Fibroblast of lung (primary cell): ENCODE data around the gene KRTAP22-1. TPM values are rescaled to one million over a fixed set of nuclear protein-coding genes. Genes with fewer than 3 reads are reported as not detected.

Experiments used
- DNase-seq, 2 donors: peaks; one replicate each; pipeline versions ENCODE4 v3.0.0 to v3.0.0-alpha.2; 2010; ENCODE audit warnings: low read depth in 2 of 2
- H2AFZ ChIP-seq: 2 replicates; pipeline ENCODE4 v1.5.1; 2012; ENCODE audit warnings: low read length, control low read depth, inconsistent platforms
- H3K27ac ChIP-seq: 2 replicates; pipeline ENCODE4 v1.5.1; 2011; ENCODE audit warnings: low read length, control low read depth; ENCODE audit not compliant: insufficient read depth
- H3K27me3 ChIP-seq: 2 replicates; pipeline ENCODE4 v1.5.1; 2011; ENCODE audit warnings: mild to moderate bottlenecking, low read length; ENCODE audit not compliant: control insufficient read depth, insufficient read depth
- H3K36me3 ChIP-seq: 2 replicates; pipeline ENCODE4 v1.5.1; 2011; ENCODE audit warnings: low read length; ENCODE audit not compliant: control insufficient read depth, insufficient read depth
- H3K4me1 ChIP-seq: 2 replicates; pipeline ENCODE4 v1.5.1; 2011; ENCODE audit warnings: low read length; ENCODE audit not compliant: control insufficient read depth, insufficient read depth; ENCODE audit errors: extremely low read depth
- H3K4me2 ChIP-seq: 2 replicates; pipeline ENCODE4 v1.5.1; 2011; ENCODE audit warnings: low read length, control low read depth; ENCODE audit not compliant: insufficient read depth; ENCODE audit errors: extremely low read depth
- H3K4me3 ChIP-seq, 4 experiments: fragments of 200-600 bp in 1 of 4; sonication (generic) in 1 of 4; replicated peaks in 1 of 4; 2 replicates each; pipeline ENCODE4 v1.5.1; 2011 to 2016; ENCODE audit warnings: low read length in 4 of 4, low read depth in 3 of 4, mild to moderate bottlenecking in 3 of 4, control low read depth in 2 of 4, inconsistent platforms in 1 of 4, mixed read lengths in 1 of 4; ENCODE audit not compliant: insufficient read depth in 1 of 4; ENCODE audit errors: control extremely low read depth in 1 of 4
- H3K79me2 ChIP-seq: 2 replicates; pipeline ENCODE4 v1.5.1; 2012; ENCODE audit warnings: mild to moderate bottlenecking, low read length, inconsistent platforms; ENCODE audit not compliant: control insufficient read depth, insufficient read depth
- H3K9ac ChIP-seq: 2 replicates; pipeline ENCODE4 v1.5.1; 2011; ENCODE audit warnings: mild to moderate bottlenecking, low read length, control low read depth; ENCODE audit not compliant: insufficient read depth
- H3K9me3 ChIP-seq: 2 replicates; pipeline ENCODE4 v1.5.1; 2012; ENCODE audit warnings: low read depth, low read length; ENCODE audit not compliant: control insufficient read depth, insufficient read depth
- H4K20me1 ChIP-seq: 2 replicates; pipeline ENCODE4 v1.5.1; 2011; ENCODE audit warnings: low read length; ENCODE audit not compliant: control insufficient read depth, insufficient read depth; ENCODE audit errors: extremely low read depth
- EZH2 ChIP-seq: IDR thresholded peaks from 2 replicates; pipeline ENCODE4 v1.5.1; 2012; ENCODE audit warnings: low read length, control low read depth, mild to moderate bottlenecking; ENCODE audit errors: missing control alignments
- polyA plus RNA-seq, 2 donors: library from polyadenylated mRNA; depleted of rRNA in 1 of 2; stranded (reverse) in 1 of 2; unstranded in 1 of 2; fragments of >200 nt; gene quantifications; 2 replicates each; pipeline ENCODE4 v1.2.1, GENCODE V29; 2011 to 2012; ENCODE audit warnings: missing spikeins in 1 of 2
- total RNA-seq: library from RNA; depleted of rRNA; stranded (reverse); fragments of >200 nt; gene quantifications from 2 replicates; pipeline ENCODE4 v1.2.1, GENCODE V29; 2014
- TF ChIP-seq, protein P1 (sequence below), 2 donors: IDR thresholded peaks in 1 of 2; conservative IDR thresholded peaks in 1 of 2; 1 replicate in 1 of 2; 2 replicates in 1 of 2; pipeline ENCODE4 v1.5.1; 2011 to 2012; ENCODE audit warnings: low read length in 2 of 2, control low read depth in 1 of 2, inconsistent platforms in 1 of 2, low read depth in 1 of 2, mild to moderate bottlenecking in 1 of 2

KRTAP22-1 gene
- total and polyA plus RNA-seq, 2 donors (not counting 1 experiment from before 2014, with no cell fraction given), result not detected

DNA sequence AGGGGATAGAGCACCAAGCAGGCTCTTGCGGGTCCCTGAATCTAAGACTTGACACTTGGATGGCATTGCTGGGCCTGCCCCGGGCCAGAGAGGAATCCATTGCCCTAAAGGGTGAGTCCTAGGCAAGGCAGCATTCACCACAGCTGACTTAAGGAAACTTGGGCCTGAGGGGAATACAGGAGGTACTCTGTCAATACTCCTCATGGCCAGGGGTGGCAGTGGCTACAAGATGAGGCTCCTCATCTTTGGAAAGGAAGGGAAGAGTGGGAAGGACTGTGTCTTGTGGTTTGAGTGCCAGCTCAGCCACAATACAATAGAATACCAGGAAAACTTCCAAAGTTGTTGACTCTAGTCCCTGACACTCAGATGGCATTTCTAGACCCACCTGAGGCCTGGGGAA is 5.1 kb downstream of the KRTAP22-1 start:
- H3K79me2 ChIP-seq, result no peaks in the 10 kb centered on the region
- no peak overlapping the region for H3K4me2 ChIP-seq
- H2AFZ ChIP-seq, result no peak overlapping the region
- no peak for TF ChIP-seq EZH2
- TF ChIP-seq, protein P1, sequence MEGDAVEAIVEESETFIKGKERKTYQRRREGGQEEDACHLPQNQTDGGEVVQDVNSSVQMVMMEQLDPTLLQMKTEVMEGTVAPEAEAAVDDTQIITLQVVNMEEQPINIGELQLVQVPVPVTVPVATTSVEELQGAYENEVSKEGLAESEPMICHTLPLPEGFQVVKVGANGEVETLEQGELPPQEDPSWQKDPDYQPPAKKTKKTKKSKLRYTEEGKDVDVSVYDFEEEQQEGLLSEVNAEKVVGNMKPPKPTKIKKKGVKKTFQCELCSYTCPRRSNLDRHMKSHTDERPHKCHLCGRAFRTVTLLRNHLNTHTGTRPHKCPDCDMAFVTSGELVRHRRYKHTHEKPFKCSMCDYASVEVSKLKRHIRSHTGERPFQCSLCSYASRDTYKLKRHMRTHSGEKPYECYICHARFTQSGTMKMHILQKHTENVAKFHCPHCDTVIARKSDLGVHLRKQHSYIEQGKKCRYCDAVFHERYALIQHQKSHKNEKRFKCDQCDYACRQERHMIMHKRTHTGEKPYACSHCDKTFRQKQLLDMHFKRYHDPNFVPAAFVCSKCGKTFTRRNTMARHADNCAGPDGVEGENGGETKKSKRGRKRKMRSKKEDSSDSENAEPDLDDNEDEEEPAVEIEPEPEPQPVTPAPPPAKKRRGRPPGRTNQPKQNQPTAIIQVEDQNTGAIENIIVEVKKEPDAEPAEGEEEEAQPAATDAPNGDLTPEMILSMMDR (conservative IDR thresholded peaks at IDR 0.05 in 1 of 2, IDR thresholded peaks at IDR 0.05 in 1 of 2; ENCODE audit: low read depth in 1 of 2, low read length in 2 of 2), result no peak
- H3K27me3 ChIP-seq, result no peaks in the 10 kb centered on the region
- H3K36me3 ChIP-seq, result no peaks in the 10 kb centered on the region
- no peak overlapping the region for H3K27ac ChIP-seq
- H4K20me1 ChIP-seq, result no peaks in the 10 kb centered on the region
- H3K4me3 ChIP-seq, result no peak overlapping the region
- DNase-seq, result no peak
- H3K9ac ChIP-seq, result no peak overlapping the region
- no peaks in the 10 kb centered on the region for H3K9me3 ChIP-seq
- no peaks in the 10 kb centered on the region for H3K4me1 ChIP-seq

DNA sequence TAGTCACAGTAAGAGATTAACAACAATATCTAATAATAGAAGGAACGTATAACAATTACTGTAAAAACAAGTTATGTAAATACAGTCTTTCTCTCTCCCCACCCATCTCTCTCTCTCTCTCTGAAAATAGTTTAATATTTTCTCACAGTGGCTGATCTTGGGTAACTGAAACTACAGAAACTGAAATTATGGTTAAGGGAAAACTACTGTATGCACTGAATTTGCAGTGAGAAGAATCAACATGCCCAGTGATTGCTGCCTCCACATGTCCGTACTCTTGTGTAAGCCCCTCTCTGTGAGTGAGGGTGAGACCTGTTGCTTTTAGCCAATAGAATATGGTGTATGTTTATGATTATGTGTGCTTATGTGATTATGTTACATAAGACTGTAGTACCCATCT is 11.2 kb downstream of the KRTAP22-1 start:
- H3K4me3 ChIP-seq, result no peak overlapping the region
- no peaks in the 10 kb centered on the region for H4K20me1 ChIP-seq
- no peak overlapping the region for H3K9ac ChIP-seq
- H3K27me3 ChIP-seq, result no peaks in the 10 kb centered on the region
- H3K9me3 ChIP-seq, result no peaks in the 10 kb centered on the region
- TF ChIP-seq EZH2, result no peak
- TF ChIP-seq, protein P1 (conservative IDR thresholded peaks at IDR 0.05 in 1 of 2, IDR thresholded peaks at IDR 0.05 in 1 of 2; ENCODE audit: low read depth in 1 of 2, low read length in 2 of 2), result no peak
- no peak overlapping the region for H3K27ac ChIP-seq
- no peaks in the 10 kb centered on the region for H3K79me2 ChIP-seq
- no peak overlapping the region for H3K4me2 ChIP-seq
- H3K36me3 ChIP-seq, result no peaks in the 10 kb centered on the region
- H3K4me1 ChIP-seq, result no peaks in the 10 kb centered on the region
- no peak for DNase-seq
- no peak overlapping the region for H2AFZ ChIP-seq

DNA sequence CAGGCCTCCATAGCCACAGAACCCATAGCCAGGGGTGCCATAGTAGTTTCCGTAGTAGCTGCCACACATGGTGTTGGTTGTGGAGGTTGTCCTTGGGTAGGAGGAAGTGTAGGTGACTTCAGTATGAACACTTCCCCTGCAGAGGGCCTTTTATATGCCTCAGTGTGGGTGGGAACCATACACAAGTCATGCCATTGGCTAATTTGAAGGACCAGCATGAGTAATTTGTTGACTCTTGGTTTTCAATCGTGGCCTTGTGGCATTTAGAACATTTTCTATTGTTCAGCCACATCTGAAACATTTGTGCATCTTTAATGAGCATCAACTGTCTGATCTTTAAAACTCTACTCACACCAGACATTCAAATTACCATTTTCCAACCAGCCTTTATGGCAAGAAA is 12.9 kb downstream of the KRTAP22-1 start, which contains the start of gene KRTAP6-1:
KRTAP6-1 (minus strand) TSS at position 95 of the 400 bp plus-strand sequence; CDS start at position 69, 26 bp downstream.
- Histone ChIP-seq H2AFZ (no peak within 1 kb of the TSS), H3K4me1 (no peaks in the 10 kb centered on the region), H4K20me1 (no peaks in the 10 kb centered on the region), H3K79me2 (no peaks in the 10 kb centered on the region), H3K9ac (no peak within 1 kb of the TSS), H3K27ac (no peak within 1 kb of the TSS), H3K4me3 (no peak within 1 kb of the TSS), H3K4me2 (no peak within 1 kb of the TSS), H3K36me3 (no peaks in the 10 kb centered on the region), H3K27me3 (no peaks in the 10 kb centered on the region), H3K9me3 (no peaks in the 10 kb centered on the region)
- TF ChIP-seq, protein P1 (conservative IDR thresholded peaks at IDR 0.05 in 1 of 2, IDR thresholded peaks at IDR 0.05 in 1 of 2; ENCODE audit: low read depth in 1 of 2, low read length in 2 of 2), result no peak
- no peak for TF ChIP-seq EZH2
- no peak for DNase-seq
